Ovary (tissue), 9 donors: ENCODE results near the gene GRIN2D. TPM values are rescaled to one million over a fixed set of nuclear protein-coding genes. Genes with fewer than 3 reads are reported as not detected.
A peak's percentile ranks its signal among the peaks of the same experiment; 100 is the strongest.

ENCODE experiments used
- DNase-seq, 5 donors: peaks; one replicate each; pipeline ENCODE4 v3.0.0-alpha.2; 2019 to 2020
- H3K27ac ChIP-seq, 2 donors: fragments of 200-600 bp; one replicate each; pipeline versions ENCODE4 v1.5.1 to v1.8.0; 2019 to 2022
- H3K27me3 ChIP-seq: fragments of 200-600 bp; one replicate; pipeline ENCODE4 v1.8.0; 2022
- H3K36me3 ChIP-seq: fragments of 200-600 bp; sonication (generic); one replicate; pipeline ENCODE4 v1.5.1; 2019
- H3K4me1 ChIP-seq: one replicate; pipeline ENCODE4 v1.8.1; 2013; ENCODE audit warnings: mild to moderate bottlenecking, moderate library complexity; ENCODE audit not compliant: insufficient read depth
- H3K4me3 ChIP-seq: fragments of 200-600 bp; sonication (generic); one replicate; pipeline ENCODE4 v1.5.1; 2017
- H3K9me3 ChIP-seq, 2 donors: fragments of 200-600 bp in 1 of 2; sonication (generic) in 1 of 2; one replicate each; pipeline versions ENCODE4 v1.5.1 to v1.8.1; 2013 to 2019; ENCODE audit warnings: mild to moderate bottlenecking in 1 of 2, moderate library complexity in 1 of 2
- EP300 ChIP-seq: sonication (generic); formaldehyde crosslinking; IDR thresholded peaks from one replicate; pipeline ENCODE4 v1.6.1; 2017; ENCODE audit warnings: antibody characterized with exemption
- POLR2A ChIP-seq: fragments of 450-650 bp; IDR thresholded peaks from one replicate; pipeline ENCODE4 v1.6.1; 2017; ENCODE audit warnings: antibody characterized with exemption, mild to moderate bottlenecking, moderate library complexity
- WGBS, 3 donors: extraction: QIAGEN DNeasy Blood & Tissue Kit in 1 of 3; methylation state at CpG; one replicate each; pipeline versions ENCODE4 v1.1.5 to v1.1.7; 2013 to 2017; 5-methylcytosine and 5-hydroxymethylcytosine counted together
- intact Hi-C, 4 donors: fragments of 100-400 bp; cut with DNase I; formaldehyde crosslinking; loops; one replicate each; pipeline versions ENCODE4 v1.11.0 to v1.15.1; 2022 to 2023
- polyA plus RNA-seq, 2 donors: library from polyadenylated mRNA; stranded (reverse); fragments of 200-250 nt in 1 of 2; fragments of 350-450 nt in 1 of 2; fragmentation: Illumina TruSeq in 1 of 2; extraction: RNeasy Lipid Tissue Mini Kit (QIAGEN cat#74804) in 1 of 2; gene quantifications; one replicate each; pipeline ENCODE4 v1.2.3, GENCODE V29; 2013 to 2014
- total RNA-seq, 7 donors: library from RNA; depleted of rRNA in 2 of 7; stranded (reverse); fragments of >200 nt in 2 of 7; fragmentation: NEBNext Ultra II Directional in 3 of 7; extraction: Animal tissue kit (Norgen Biotek cat#: 25700) in 3 of 7; gene quantifications; one replicate each; pipeline versions ENCODE4 v1.1.0 to v1.2.4, GENCODE V29; 2016 to 2023
- TF ChIP-seq, protein P1 (sequence below), 3 donors: fragments of 450-650 bp in 2 of 3; fragments of 200-600 bp in 1 of 3; IDR thresholded peaks; one replicate each; pipeline versions ENCODE4 v1.5.1 to v1.8.0; 2016 to 2022; ENCODE audit warnings: antibody characterized with exemption in 3 of 3, mild to moderate bottlenecking in 1 of 3
- donor health status: DM: no; HTN: no; CAD: no; lungs with moderate emphysema.
- donor health status: DM: no; HTN: no; CAD: no.
- donor health status: Bipolar disorder and iron deficiency.
- donor health status: DM: yes; HTN: yes; CAD: no.
- donor health status: DM: no; HTN: no; CAD: no.
- donor health status: DM: yes; HTN: yes; CAD: no.

GRIN2D gene
- total and polyA plus RNA-seq, 9 donors, result 0.10 to 0.32 (median 0.12) TPM; not detected in 1

- Histone ChIP-seq H3K27me3 (peaks cover 2% of the 10 kb centered on the region), H3K27ac (no peak overlapping the region), H3K9me3 (no peaks in the 10 kb centered on the region), H3K36me3 (no peaks in the 10 kb centered on the region), H3K4me3 (no peak overlapping the region), H3K4me1 (peaks cover 6% of the 10 kb centered on the region)
- WGBS, 3 donors, result 25 to 62% (median 39%) methylated on average over 2 of the region's 2 CpGs
- intact Hi-C loops, result no loop called here
- TF ChIP-seq EP300 (no peak), POLR2A (no peak)
- TF ChIP-seq, protein P1, sequence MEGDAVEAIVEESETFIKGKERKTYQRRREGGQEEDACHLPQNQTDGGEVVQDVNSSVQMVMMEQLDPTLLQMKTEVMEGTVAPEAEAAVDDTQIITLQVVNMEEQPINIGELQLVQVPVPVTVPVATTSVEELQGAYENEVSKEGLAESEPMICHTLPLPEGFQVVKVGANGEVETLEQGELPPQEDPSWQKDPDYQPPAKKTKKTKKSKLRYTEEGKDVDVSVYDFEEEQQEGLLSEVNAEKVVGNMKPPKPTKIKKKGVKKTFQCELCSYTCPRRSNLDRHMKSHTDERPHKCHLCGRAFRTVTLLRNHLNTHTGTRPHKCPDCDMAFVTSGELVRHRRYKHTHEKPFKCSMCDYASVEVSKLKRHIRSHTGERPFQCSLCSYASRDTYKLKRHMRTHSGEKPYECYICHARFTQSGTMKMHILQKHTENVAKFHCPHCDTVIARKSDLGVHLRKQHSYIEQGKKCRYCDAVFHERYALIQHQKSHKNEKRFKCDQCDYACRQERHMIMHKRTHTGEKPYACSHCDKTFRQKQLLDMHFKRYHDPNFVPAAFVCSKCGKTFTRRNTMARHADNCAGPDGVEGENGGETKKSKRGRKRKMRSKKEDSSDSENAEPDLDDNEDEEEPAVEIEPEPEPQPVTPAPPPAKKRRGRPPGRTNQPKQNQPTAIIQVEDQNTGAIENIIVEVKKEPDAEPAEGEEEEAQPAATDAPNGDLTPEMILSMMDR (IDR thresholded peaks at IDR 0.05), result no peak
- no peak for DNase-seq
These were observed 3.3 kb downstream of the GRIN2D start for GRCh38 chr19:48396824-48397176.

DNA sequence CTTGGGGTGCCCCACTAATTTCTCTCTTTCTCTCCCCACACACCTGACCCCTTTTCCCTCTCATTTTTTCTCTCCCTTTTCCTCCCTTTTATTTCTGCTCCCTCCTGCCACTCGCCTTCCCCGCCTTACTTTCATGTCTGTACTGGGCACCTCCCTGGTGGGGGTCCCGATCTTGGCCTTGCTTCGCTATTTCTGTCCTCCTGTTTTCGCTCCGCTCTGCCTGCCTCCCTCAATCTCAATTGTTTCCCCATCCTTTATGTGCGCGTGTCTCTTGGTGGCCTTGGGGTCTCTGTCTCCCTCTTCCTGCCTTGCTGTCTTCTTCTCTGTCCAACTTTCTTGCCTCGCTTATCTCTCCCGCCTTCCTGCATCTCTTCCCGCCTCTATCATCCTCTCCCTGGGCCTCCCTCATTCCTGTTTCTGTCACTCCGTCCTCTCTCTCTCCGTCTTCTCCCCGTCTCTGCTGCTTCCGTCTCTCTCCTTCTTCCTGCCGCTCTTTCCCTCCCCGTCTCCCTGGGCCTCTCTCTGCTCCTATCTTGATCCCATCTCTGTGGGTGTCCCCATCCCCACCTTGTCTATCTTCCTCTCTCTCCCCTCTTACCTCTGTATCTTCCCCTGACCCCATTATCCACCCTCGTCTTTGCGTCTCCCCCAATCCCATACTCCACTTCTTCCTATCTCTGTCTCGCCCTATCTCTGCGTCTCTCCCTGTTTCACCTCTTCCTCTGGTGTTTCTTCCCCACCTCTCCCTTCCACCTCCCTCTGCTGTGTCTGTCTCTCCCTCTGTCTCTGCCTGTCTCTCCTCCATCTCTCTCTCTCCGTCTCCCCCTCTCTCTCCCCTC lies 4.0 kb downstream of the GRIN2D start:
- intact Hi-C loops, result no loop called here

DNA sequence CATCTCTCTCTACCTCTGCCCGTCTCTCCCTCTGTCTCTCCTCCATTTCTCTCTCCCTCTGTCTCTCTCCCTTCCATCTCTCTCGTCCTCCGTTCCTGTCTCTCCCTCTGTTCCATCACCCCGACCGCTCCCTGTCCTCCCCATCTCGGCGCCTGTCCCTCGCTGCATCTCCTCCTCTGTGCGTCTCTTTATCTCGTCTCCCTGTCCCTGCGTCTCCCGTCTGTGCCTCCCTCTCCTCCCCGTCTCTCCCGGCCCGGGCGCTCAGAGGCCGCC lies 4.6 kb downstream of the GRIN2D start:
- H3K27me3 ChIP-seq, result peaks cover 2% of the 10 kb centered on the region
- H3K27ac ChIP-seq, result no peak overlapping the region
- TF ChIP-seq EP300 (no peak), POLR2A (no peak)
- TF ChIP-seq, protein P1 (IDR thresholded peaks at IDR 0.05), result no peak
- H3K4me3 ChIP-seq, result no peak overlapping the region
- H3K36me3 ChIP-seq, result no peaks in the 10 kb centered on the region
- 2 to 6% (median 3%) methylated on average over 17 of the region's 17 CpGs for WGBS, 3 donors
- peaks cover 5% of the 10 kb centered on the region for H3K4me1 ChIP-seq
- H3K9me3 ChIP-seq, result no peaks in the 10 kb centered on the region
- DNase-seq, result no peak
- intact Hi-C loops, result no loop called here

More for the DNA sequence above, 4.0 kb downstream of the GRIN2D start:
- H3K27ac ChIP-seq, result no peak overlapping the region
- TF ChIP-seq, protein P1 (IDR thresholded peaks at IDR 0.05), result no peak
- no peak for TF ChIP-seq POLR2A
- no peak for TF ChIP-seq EP300
- peaks cover 5% of the 10 kb centered on the region for H3K4me1 ChIP-seq
- no peak for DNase-seq
- H3K36me3 ChIP-seq, result no peaks in the 10 kb centered on the region
- H3K4me3 ChIP-seq, result no peak overlapping the region
- H3K9me3 ChIP-seq, result no peaks in the 10 kb centered on the region
- 37 to 39% (median 37%) methylated on average over 22 of the region's 22 CpGs for WGBS, 3 donors
- H3K27me3 ChIP-seq, result peaks cover 2% of the 10 kb centered on the region

GRCh38 chr19:48398375-48399235 lies 5.1 kb downstream of the GRIN2D start:
- WGBS, 3 donors, result 6 to 11% (median 10%) methylated on average over 57 to 104 of the region's 104 CpGs
- Histone ChIP-seq H3K4me1 (peaks cover 5% of the 10 kb centered on the region), H3K9me3 (no peaks in the 10 kb centered on the region), H3K4me3 (peak overlapping the region; percentile 5), H3K27me3 (peaks cover 2% of the 10 kb centered on the region), H3K27ac (no peak overlapping the region), H3K36me3 (no peaks in the 10 kb centered on the region)
- no peak for TF ChIP-seq POLR2A
- no peak for TF ChIP-seq EP300
- TF ChIP-seq, protein P1 (IDR thresholded peaks at IDR 0.05), result no peak
- peak; percentile 46 to 78 (median 58) for DNase-seq
- intact Hi-C loops, result no loop called here
